ENCODE results near the gene SUPT20H. TPM values are rescaled to one million over a fixed set of nuclear protein-coding genes. Genes with fewer than 3 reads are reported as not detected.
"Not testable (repeated sequence)": the region's sequence is repeated elsewhere in the genome, so short reads cannot be mapped to it uniquely, and the experiment has no call there.

SUPT20H gene
- total RNA-seq, 6 donors from 2014 or later = 31.7 to 82.7 (median 44.0) TPM

DNA sequence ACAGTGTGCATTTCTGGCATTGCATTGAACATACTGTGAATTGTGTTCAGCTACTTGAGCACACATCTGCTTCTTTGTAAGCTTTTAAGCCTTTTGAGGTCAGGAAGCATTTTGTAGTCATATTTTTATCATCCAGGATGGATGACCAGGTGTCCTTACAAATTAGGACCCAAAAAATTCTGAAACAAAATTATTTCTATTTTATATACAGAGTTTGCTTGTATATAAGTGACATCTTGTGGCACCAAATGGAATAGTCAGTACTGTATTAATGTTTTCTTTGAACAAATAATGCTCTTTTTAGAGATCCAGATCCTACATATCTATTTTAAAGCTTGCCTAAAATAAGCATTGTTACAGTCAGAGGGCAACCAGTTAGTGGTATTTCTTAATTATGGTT, 9.5 kb upstream of the SUPT20H start:
- Histone ChIP-seq H3K9me3 (no peaks in the 10 kb centered on the region), H3K4me1 (no peaks in the 10 kb centered on the region), H3K4me3 (no peak overlapping the region), H3K36me3 (no peaks in the 10 kb centered on the region), H3K27me3 (no peaks in the 10 kb centered on the region), H3K27ac (no peak overlapping the region)
- TF ChIP-seq, protein P1, sequence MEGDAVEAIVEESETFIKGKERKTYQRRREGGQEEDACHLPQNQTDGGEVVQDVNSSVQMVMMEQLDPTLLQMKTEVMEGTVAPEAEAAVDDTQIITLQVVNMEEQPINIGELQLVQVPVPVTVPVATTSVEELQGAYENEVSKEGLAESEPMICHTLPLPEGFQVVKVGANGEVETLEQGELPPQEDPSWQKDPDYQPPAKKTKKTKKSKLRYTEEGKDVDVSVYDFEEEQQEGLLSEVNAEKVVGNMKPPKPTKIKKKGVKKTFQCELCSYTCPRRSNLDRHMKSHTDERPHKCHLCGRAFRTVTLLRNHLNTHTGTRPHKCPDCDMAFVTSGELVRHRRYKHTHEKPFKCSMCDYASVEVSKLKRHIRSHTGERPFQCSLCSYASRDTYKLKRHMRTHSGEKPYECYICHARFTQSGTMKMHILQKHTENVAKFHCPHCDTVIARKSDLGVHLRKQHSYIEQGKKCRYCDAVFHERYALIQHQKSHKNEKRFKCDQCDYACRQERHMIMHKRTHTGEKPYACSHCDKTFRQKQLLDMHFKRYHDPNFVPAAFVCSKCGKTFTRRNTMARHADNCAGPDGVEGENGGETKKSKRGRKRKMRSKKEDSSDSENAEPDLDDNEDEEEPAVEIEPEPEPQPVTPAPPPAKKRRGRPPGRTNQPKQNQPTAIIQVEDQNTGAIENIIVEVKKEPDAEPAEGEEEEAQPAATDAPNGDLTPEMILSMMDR (IDR thresholded peaks at IDR 0.05) = no peak
- TF ChIP-seq EP300 (IDR thresholded peaks at IDR 0.05) = no peak
- TF ChIP-seq POLR2A (IDR thresholded peaks at IDR 0.05) = no peak
- no peak for TF ChIP-seq POLR2AphosphoS5 (IDR thresholded peaks at IDR 0.05)
- ATAC-seq (ENCODE audit: low FRiP score in 2 of 2) = no peak
- DNase-seq = no peak

DNA sequence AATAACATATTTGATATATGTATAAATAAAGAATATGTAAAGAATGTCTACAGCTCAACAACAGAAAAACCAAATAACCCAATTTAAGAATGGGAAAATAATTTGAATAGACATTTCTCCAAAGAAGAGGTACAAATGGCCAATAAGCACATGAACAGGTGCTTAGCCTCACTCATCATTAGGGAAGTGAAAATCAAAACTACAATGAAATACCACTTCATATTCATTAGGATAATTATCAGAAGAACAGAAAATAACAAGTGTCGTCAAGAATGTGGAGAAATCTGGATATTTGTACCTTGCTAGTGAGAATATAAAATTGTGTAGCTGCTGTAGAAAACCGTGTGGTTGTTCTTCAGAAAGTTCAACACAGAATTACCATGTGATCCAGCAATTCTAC, 8.4 kb upstream of the SUPT20H start:
- Histone ChIP-seq H3K4me1 (no peaks in the 10 kb centered on the region), H3K27me3 (no peaks in the 10 kb centered on the region), H3K36me3 (no peaks in the 10 kb centered on the region), H3K9me3 (no peaks in the 10 kb centered on the region), H3K4me3 (no peak overlapping the region), H3K27ac (no peak overlapping the region)
- ATAC-seq (ENCODE audit: low FRiP score in 2 of 2) (no peak), DNase-seq (no peak)
- WGBS, 2 donors = 51 to 79% methylated on average over 2 of the region's 2 CpGs
- TF ChIP-seq POLR2A (IDR thresholded peaks at IDR 0.05) = no peak
- TF ChIP-seq, protein P1 (IDR thresholded peaks at IDR 0.05) = no peak
- no peak for TF ChIP-seq EP300 (IDR thresholded peaks at IDR 0.05)
- no peak for TF ChIP-seq POLR2AphosphoS5 (IDR thresholded peaks at IDR 0.05)

DNA sequence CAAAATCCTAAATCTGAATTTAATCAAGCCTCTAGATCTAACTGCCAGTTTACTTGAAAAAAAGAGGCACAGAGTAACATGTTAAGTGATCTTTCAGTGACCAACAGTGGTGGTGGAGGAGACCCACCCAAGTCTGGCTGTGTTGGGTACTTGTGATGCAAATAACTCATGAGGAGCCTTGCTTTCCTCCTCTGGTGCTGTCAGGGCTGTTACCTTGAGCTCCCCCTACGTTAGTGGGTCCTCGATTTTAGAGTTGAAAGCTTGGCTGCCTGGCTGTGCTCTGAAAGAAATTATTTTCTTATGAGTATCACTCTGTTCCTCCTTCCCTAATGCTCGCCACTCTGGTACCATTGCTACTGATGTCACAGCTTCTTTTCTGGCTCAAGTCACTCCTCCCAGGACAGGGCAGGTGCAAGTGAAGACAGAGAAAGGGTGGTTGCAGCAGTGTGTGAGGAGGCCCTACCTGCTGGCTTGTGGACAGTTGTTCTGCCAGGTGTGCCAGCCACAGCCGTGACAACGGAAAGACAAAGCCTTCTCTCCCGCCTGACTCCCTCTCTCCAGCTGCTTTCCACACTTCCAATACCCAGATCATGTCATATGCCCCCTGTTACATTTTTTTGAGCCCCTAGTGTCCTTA, 6.5 kb upstream of the SUPT20H start:
- no peaks in the 10 kb centered on the region for H3K36me3 ChIP-seq
- WGBS, 2 donors = 79 to 82% methylated on average over 6 of the region's 6 CpGs
- no peak for ATAC-seq (ENCODE audit: low FRiP score in 2 of 2)
- TF ChIP-seq POLR2AphosphoS5 (IDR thresholded peaks at IDR 0.05) = no peak
- TF ChIP-seq, protein P1 (IDR thresholded peaks at IDR 0.05) = no peak
- TF ChIP-seq POLR2A (IDR thresholded peaks at IDR 0.05) = no peak
- no peak for TF ChIP-seq EP300 (IDR thresholded peaks at IDR 0.05)
- H3K4me3 ChIP-seq = no peak overlapping the region
- no peaks in the 10 kb centered on the region for H3K27me3 ChIP-seq
- no peaks in the 10 kb centered on the region for H3K4me1 ChIP-seq
- H3K27ac ChIP-seq = no peak overlapping the region
- DNase-seq = no peak
- H3K9me3 ChIP-seq = no peaks in the 10 kb centered on the region

DNA sequence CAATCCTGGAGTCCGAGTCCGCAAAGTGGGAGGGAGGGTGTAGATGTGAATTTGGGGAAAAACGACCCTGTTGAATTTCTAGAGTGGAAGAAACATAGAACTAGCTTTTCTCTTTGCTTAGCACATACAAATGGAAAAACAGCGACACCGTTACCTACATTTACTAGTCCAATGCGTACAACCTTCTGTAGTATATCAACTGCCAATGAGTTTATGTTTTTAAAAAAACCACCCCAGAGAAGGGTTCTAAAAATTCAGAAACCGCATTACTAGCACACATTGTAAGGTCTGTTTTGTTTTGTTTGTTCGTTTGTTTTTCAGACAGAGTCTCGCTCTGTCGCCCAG, 332 bp upstream of the SUPT20H start:
- peak overlapping the region; percentile 94 to 97 (median 96) for H3K27ac ChIP-seq
- peak overlapping the region; percentile 15 to 97 (median 80) for H3K4me3 ChIP-seq
- no peaks in the 10 kb centered on the region for H3K27me3 ChIP-seq
- no peaks in the 10 kb centered on the region for H3K9me3 ChIP-seq
- H3K36me3 ChIP-seq = peaks cover 0 to 3% (median 0%) of the 10 kb centered on the region in 4 donors
- peaks cover 15 to 25% (median 16%) of the 10 kb centered on the region in 4 donors for H3K4me1 ChIP-seq
- TF ChIP-seq POLR2A (IDR thresholded peaks at IDR 0.05) (no peak), POLR2AphosphoS5 (IDR thresholded peaks at IDR 0.05) (no peak), EP300 (IDR thresholded peaks at IDR 0.05) (no peak)
- TF ChIP-seq, protein P1 (IDR thresholded peaks at IDR 0.05) = no peak
- 23 to 25% methylated on average over 10 of the region's 10 CpGs for WGBS, 2 donors
- no peak for DNase-seq
- ATAC-seq (ENCODE audit: low FRiP score in 2 of 2) = no peak

DNA sequence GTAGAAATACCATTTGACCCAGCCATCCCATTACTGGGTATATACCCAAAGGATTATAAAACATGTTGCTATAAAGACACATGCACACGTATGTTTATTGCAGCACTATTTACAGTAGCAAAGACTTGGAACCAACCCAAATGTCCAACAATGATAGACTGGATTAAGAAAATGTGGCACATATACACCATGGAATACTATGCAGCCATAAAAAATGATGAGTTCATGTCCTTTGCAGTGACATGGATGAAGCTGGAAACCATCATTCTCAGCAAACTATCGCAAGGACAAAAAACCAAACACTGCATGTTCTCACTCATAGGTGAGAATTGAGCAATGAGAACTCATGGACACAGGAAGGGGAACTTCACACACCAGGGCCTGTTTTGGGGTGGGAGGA, 3.3 kb downstream of the SUPT20H start:
- not testable (repeated sequence) for H3K36me3 ChIP-seq; H3K27me3 ChIP-seq; DNase-seq; H3K27ac ChIP-seq; H3K4me3 ChIP-seq; ATAC-seq (ENCODE audit: low FRiP score in 2 of 2); H3K9me3 ChIP-seq
- 82 to 100% methylated on average over 2 of the region's 2 CpGs for WGBS, 2 donors
- H3K4me1 ChIP-seq = peaks cover 15 to 25% (median 16%) of the 10 kb centered on the region in 4 donors

DNA sequence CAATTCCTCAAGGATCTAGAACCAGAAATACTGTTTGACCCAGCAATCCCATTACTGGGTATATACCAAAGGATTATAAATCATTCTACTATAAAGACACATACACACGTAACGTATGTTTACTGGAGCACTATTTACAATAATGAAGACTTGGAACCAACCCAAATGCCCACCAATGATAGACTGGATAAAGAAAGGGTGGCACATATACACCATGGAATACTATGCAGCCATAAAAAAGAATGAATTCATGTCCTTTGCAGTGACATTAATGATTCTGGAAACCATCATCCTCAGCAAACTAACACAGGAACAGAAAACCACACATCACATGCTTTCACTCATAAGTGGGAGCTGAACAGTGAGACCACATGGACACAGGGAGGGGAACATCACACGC, 6.4 kb downstream of the SUPT20H start:
- not testable (repeated sequence) for H3K27ac ChIP-seq; H3K4me3 ChIP-seq; H3K27me3 ChIP-seq; DNase-seq; ATAC-seq (ENCODE audit: low FRiP score in 2 of 2); H3K9me3 ChIP-seq
- H3K4me1 ChIP-seq = peaks cover 4 to 13% (median 9%) of the 10 kb centered on the region in 4 donors
- 93 to 94% methylated on average over 3 of the region's 3 CpGs for WGBS, 2 donors
- H3K36me3 ChIP-seq = peaks cover 0 to 13% (median 0%) of the 10 kb centered on the region in 4 donors

Data from upper lobe of left lung (tissue), 6 donors.